Measurements from ENCODE around the gene ATE1.

- no peak for TF ChIP-seq CTCF (conservative IDR thresholded peaks at IDR 0.05; ENCODE audit: low read depth, low read length)
- no peak for TF ChIP-seq POLR2A (IDR thresholded peaks at IDR 0.05; ENCODE audit: low read depth, low read length)
- no peak for TF ChIP-seq BHLHE40 (IDR thresholded peaks at IDR 0.05; ENCODE audit: low read depth, low read length)
- TF ChIP-seq RCOR1 (IDR thresholded peaks at IDR 0.05; ENCODE audit: insufficient replicate concordance, low read length) = no peak
- no peak for TF ChIP-seq RAD21 (IDR thresholded peaks at IDR 0.05; ENCODE audit: low read length)
- no peak for TF ChIP-seq CEBPB (IDR thresholded peaks at IDR 0.05; ENCODE audit: low read depth, low read length)
- no peak for TF ChIP-seq CHD1 (IDR thresholded peaks at IDR 0.05; ENCODE audit: low read depth, low read length)
- TF ChIP-seq USF2 (IDR thresholded peaks at IDR 0.05; ENCODE audit: low read depth, low read length) = no peak
- no peak for TF ChIP-seq NFE2L2 (IDR thresholded peaks at IDR 0.05; ENCODE audit: low read depth, low read length)
Observed at GRCh38 chr10:121813211-121813815, 114.5 kb downstream of the ATE1 start.
